DMS79 (cell line): Measurements from ENCODE around the gene RGS12.

Experiments used
- DNase-seq: peaks from one replicate; lab custom pipeline; 2025; lab: John Stamatoyannopoulos, UW

The RGS12 gene

DNA sequence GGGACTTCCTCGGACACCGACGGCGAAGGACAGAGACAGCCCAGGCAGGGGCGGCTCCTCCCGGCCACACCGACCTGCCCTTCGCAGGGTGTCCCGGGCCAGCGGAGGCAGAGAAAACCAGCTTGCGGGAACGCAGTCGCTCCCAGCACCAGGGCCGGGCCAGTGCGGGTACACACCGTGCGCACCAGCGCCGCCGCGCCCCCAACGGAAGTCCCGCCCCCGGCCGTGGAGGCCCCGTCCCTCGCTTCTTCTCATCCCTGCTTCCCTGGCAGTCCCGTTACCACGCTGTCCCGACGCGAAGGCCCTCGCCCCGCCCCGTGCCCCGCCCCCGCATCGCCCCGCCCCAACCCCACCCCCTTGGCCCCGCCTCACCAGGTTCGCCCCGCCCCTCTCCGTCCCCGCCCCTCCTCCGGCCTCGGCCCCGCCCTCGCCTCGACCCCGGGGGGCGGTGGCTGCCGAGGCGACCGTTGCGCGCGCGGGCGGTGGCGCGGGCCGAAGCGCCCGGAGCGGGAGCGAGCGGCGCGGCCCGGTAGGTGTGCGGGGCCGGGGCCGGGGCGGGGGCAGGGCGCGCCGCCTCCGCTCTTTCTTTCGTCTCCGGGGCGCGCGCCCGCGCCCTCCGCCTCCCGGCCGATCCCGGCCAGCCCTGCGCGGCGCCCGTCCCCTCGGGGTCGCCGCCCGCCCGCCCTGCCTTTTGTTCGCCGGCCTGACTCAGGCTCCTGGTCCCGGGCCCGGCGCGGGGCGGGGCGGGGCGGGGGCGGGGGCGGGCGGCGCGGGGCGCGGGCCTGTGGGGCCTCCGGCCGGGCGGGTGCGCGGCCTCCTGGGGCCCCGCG, at the start of gene RGS12:
Gene RGS12, plus strand, starts transcription at position 451 of the 830 bp plus-strand sequence. CDS start 23,150 bp downstream, outside the sequence.
- peak; percentile 47 for DNase-seq

- DNase-seq, result no peak
These were observed 49.6 kb upstream of the RGS12 start for GRCh38 chr4:3243136-3243780.

DNA sequence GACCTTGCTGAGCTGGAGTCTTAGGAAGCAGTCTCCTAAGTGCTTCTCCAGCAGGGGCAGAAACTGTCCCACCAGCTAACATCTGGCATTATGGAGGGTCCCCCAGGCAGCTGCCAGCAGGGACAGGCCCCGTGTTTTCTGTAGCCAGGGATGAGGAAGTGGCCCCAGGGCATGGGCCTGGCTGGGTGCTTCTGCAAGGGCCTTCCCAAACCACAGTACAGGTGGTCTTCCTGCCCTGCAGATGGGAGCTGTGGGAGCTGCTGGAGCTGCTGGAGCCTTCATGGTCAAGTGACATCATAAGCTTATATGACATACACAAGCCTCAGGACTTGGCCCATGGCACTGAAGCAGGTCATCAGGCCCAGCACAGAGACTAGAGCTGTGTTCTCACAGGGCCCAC, 48.8 kb upstream of the RGS12 start:
- no peak for DNase-seq

GRCh38 chr4:3244747-3245146, 48.1 kb upstream of the RGS12 start:
- DNase-seq, result no peak

DNA sequence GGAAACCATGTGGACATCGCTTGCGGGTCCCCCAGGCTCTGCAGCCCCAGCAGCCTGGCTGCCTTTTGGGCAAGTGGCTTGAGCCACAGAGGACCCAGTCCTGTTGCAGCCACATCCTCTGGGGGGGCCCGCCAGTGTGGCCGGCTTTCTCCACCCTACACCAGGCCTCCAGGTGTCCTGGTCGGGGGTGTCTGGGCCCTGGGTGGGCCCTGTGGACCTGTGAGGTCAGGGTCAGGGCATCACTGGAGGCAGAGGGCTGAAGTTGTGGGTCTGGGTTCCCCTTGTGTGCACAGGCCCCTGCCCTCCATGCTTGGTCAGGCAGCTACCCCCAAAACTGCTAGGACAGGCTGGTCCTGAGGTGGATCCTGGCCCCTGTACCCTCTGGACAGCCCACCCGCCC, 47.1 kb upstream of the RGS12 start:
- no peak for DNase-seq

DNA sequence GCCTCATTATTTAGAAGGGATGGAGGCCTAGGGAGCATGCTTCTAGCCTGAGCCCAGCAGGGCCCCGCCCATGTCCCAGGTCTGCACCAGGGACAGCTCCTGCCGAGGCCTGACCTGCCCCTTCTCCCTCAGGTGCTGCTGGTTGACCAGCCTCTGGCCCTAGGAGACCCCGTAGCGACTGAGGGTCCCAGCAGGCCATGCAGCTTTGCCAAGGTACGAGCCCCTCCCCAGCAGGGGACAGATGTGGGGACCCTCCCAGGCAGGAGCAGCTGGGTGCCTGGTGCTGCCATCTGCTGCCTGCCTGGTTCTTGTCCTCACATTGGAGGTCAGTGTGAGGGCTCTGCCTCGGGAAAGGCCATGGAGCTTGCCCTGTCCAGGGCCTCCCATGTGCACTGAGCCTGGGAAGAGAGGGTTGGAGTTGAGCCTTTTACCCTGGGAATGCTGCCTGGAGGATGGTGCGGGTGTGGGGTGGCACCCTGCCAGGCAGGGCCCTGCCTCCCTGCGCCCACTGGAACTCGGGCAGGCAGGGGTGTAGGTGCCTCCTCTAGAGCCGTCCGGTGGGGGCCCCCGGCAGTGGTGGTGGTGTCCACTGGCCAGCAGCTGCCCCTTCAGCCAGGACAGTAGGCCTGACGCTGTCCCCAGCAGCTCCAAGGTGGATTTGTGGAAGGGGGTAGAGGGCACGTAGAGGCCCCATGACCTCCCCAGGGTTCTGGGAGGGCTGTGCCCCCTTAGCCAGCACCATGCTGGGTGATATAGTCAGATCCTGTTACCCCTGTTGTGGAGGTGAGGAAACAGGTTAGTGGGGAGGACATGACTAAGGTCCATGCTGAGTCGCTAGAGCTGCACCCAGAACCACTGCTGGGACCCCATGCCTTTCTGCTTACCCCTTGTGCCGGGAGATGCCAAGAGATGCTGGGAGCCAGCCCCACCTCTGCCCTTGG, 46.1 kb upstream of the RGS12 start:
- no peak for DNase-seq

DNA sequence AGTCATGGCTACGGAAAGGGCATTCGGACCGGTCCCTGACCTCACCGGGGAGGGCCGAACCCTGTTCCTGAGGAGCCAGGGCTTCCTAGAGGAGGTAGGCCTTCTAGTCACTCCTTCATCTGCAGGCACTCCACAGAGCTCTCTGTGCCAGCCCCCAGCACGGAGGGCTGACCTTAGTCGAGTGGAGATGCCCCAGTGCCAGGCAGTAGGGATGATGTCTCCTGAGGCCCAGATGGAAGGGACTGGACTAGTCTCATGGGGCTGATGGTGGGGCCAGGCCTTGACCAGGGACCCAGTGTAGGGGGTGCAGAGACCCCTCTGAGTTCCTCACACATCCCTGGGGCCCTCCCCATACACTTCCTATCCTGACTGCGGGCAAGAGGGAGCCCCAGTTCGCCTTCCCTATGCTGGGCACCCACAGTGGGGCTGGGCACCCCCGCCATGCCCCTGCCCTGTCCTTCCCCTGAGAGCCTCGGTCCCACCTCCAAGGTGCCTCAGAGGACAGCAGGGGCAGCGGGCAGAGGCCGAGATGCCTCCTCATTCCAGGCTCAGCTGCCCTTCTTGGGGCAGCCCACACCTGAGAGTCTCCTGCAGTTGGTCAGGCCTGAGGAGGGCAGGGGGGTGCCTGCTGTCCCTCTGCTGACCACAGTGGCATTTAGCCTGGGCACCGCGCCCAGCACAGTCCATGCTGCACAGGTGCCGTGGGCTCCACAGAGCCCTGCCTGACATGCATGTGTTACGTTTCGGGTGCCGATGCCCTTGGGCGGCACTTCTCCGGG, 45.2 kb upstream of the RGS12 start:
- no peak for DNase-seq

- DNase-seq, result no peak
These were observed 44.7 kb upstream of the RGS12 start for GRCh38 chr4:3248178-3248480.

DNA sequence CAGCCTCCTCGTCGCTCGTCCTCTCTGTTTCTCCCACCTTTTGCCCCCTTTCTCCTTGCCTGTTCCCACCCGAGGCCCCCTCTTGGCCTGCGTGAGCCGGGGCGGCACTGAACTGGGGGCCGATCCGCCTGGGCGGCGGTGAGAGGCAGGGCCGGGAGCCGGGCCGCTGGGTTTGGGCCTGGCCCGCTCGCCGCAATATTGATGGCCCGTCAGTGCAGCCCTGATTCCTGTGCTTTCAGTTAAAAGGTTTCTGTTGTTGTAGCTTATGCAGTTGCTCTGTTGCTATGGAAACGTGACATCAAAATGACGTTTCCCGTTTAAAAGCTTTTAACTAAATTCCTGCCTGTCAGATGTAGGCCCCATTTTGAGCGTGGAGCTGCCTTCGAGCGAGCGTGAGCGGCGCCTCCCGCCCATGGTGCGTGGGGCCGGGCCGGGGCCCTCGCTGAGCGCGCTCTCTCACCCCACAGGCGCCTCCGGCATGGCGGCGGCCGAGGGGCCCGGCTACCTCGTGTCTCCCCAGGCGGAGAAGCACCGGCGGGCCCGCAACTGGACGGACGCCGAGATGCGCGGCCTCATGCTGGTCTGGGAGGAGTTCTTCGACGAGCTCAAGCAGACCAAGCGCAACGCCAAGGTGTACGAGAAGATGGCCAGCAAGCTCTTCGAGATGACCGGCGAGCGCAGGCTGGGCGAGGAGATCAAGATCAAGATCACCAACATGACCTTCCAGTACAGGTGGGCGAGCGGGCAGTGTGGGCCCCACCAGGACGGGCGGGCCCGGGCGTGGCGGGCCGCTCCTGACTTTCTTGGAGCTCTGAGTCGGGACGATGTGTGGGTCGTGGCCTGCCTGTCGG, 43.8 kb upstream of the RGS12 start, which contains the start of gene MSANTD1:
Gene MSANTD1, plus strand, starts transcription at position 349 of the 851 bp plus-strand sequence. Its CDS starts 64 bp downstream, at position 413.
- no peak for DNase-seq

GRCh38 chr4:3249711-3250437, 42.9 kb upstream of the RGS12 start:
- DNase-seq, result no peak

DNA sequence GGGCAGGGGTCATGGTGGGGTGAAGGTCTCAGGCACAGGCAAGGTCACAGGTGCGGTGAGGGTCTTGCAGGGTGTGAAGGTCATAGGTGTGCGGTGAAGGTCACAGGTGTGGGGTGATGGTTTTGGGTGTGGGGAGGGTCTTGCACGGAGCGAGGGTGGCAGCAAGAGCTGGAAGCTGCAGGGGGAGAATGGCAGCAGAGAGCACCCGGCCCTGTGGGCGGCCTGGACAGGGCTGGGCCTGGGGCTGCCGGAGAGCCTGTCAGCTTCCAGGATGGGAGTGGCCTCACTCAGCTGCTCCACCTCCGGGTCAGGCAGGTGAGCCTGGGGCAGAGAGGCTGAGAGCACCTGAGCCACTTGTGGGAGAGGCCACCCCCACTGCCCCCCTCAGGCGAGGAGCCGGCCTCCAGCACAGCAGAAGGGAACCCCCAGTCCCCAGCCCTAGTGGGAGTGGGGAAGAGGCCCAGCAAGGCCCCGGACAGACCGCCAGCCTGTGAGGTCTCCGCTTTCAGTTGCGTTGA, 42.3 kb upstream of the RGS12 start:
- DNase-seq, result peak; percentile 57

DNA sequence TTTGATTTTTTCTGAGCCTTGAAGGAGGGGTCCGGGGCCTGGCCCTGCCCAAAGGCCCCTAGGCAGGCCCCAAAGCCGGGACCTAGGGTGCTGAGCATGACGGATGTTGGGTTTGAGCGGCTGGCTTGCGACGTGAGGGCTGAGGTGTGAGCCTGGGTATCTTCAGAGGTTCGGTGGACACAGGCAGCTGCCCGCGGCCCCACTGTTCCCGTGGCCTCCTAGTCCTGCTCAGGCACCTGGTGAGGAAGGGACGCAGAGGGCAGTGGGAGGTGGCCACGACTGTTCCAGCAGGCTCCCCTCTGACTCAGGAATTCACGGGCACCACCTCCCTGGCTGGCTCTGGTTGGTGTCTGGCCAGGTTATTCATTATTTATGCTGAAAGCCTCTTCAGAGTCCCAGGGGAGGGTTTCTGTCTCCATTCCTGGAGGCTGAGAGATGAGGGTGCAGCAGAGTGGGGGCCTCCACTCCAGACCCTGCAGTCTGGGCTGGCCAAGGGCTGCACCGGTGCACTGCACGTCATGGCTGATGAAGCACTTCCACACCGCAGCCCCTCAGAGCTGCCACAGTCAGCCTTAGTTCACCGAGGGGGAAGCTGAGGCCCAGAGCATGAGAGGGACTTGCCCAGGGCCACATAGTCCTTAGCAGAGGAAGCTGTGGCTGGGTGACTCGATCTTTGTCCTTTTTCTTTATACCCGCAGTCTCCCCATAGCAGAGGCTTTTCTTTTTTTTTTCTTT, 41.7 kb upstream of the RGS12 start:
- DNase-seq, result peak; percentile 61

- no peak for DNase-seq
These were observed 40.9 kb upstream of the RGS12 start for GRCh38 chr4:3251691-3252479.

GRCh38 chr4:3252480-3252828, 40.4 kb upstream of the RGS12 start:
- DNase-seq, result no peak

GRCh38 chr4:3252831-3253641, 39.8 kb upstream of the RGS12 start:
- no peak for DNase-seq

DNA sequence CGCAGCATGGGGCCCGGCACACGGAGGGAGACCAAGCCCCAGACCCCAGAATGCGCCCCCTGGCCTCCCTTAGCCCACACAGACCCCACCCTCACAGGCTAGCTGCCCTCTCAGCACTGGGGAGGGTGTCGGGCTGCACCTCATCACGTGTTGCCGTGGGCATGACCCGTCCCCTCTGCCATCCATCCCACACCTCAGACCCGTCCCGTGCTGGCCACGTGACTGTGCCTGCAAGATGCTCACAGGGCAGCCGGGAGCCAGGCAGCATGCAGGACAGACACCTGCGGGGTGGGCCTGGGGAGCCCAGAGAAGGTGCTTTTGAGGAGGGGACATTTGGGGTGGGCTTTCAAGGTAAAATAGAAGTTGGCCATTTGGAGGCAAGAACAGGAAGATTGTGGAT, 39.0 kb upstream of the RGS12 start:
- DNase-seq, result no peak

DNA sequence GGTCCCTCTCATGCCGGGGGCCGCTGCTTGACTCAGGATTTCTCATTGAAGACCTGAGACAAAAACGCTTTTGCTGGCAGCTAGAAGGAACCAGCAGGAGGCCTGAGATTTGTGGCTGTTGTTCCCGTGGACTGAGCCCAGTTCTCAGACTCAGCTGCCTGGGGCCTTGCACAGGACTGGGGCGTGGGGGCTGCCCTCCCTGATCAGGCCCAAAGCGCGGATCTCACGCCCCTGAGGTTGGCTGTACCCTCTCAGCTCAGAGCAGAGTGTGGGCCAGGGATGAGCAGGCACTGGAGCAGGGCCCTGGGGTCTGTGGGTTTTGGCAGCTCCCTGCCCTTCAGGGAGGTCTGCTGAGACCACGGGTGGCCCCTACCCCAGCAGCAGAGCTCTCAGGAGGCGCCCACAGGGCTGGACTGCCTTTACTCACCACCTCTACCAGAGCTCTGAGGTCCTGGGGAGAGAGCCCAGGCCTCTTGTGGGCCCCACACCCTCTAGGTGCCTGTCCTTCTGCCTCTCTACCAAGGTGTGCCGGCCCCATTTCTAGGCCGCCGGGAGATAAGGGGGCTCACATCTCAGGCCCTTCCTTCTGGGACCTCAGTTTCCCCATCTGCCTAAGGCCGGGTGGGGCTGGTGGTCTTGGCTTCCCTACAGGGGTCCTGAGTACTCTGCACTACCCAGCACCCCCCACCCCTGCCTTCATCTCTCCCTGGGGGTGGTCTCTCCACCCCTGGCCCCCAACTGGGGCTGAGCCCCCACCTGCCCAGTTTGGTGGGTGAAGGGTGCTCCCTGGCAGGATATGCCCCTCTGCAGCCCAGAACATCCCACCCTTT, 38.3 kb upstream of the RGS12 start:
- no peak for DNase-seq
